Body of pancreas (tissue), 4 donors: ENCODE measurements around the gene ADD1. TPM values are rescaled to one million over a fixed set of nuclear protein-coding genes. Genes with fewer than 3 reads are reported as not detected.

Experiments used
- ATAC-seq: fragments of 150-250 bp; one replicate; pipeline ENCODE4 v1.9.1; 2016
- DNase-seq, 4 donors: peaks; one replicate each; pipeline ENCODE4 v3.0.0-alpha.2; 2019
- H3K27ac ChIP-seq, 4 donors: fragments of 200-600 bp; sonication (generic); 1 replicate in 3 of 4; 2 replicates in 1 of 4; pipeline versions ENCODE4 v1.5.1 to v1.6.1; 2016 to 2019; ENCODE audit warnings: mild to moderate bottlenecking in 1 of 4, mixed read lengths in 1 of 4, moderate library complexity in 1 of 4
- H3K27me3 ChIP-seq, 2 donors: fragments of 200-600 bp; sonication (generic); one replicate each; pipeline ENCODE4 v1.6.0; 2016; ENCODE audit warnings: mild to moderate bottlenecking in 1 of 2
- H3K36me3 ChIP-seq, 2 donors: fragments of 200-600 bp; sonication (generic); replicated peaks in 1 of 2; 2 replicates each; pipeline ENCODE4 v1.5.1; 2016; ENCODE audit warnings: low read depth in 2 of 2; ENCODE audit not compliant: insufficient read depth in 1 of 2
- H3K4me1 ChIP-seq: fragments of 200-600 bp; sonication (generic); one replicate; pipeline ENCODE4 v1.6.0; 2016
- H3K4me3 ChIP-seq, 2 donors: fragments of 200-600 bp; sonication (generic); 1 replicate in 1 of 2; 2 replicates in 1 of 2; pipeline ENCODE4 v1.5.1; 2016 to 2019
- H3K9me3 ChIP-seq, 3 donors: fragments of 200-600 bp; sonication (generic); 1 replicate in 2 of 3; 2 replicates in 1 of 3; pipeline ENCODE4 v1.5.1; 2016
- POLR2A ChIP-seq, 3 donors: fragments of 450-650 bp; IDR thresholded peaks; one replicate each; pipeline ENCODE4 v1.6.1; 2016; ENCODE audit warnings: antibody characterized with exemption in 3 of 3, mild to moderate bottlenecking in 2 of 3
- WGBS, 2 donors: methylation state at CpG; one replicate each; pipeline ENCODE4 v1.1.5; 2017; 5-methylcytosine and 5-hydroxymethylcytosine counted together
- intact Hi-C: fragments of 100-400 bp; cut with DNase I; formaldehyde crosslinking; loops from one replicate; pipeline ENCODE4 v1.15.1; 2023
- total RNA-seq, 2 donors: library from RNA; depleted of rRNA; stranded (reverse); fragments of >200 nt; gene quantifications; one replicate each; pipeline ENCODE4 v1.1.0, GENCODE V29; 2016
- TF ChIP-seq, protein P1 (sequence below), 7 experiments: fragments of 450-650 bp in 4 of 7; fragments of 200-600 bp in 3 of 7; sonication (generic) in 3 of 7; IDR thresholded peaks; one replicate each; pipeline ENCODE4 v1.5.1; 2016 to 2019; ENCODE audit warnings: antibody characterized with exemption in 7 of 7

The ADD1 gene
- total RNA-seq, 2 donors from 2014 or later: 84.1 to 266 TPM

DNA sequence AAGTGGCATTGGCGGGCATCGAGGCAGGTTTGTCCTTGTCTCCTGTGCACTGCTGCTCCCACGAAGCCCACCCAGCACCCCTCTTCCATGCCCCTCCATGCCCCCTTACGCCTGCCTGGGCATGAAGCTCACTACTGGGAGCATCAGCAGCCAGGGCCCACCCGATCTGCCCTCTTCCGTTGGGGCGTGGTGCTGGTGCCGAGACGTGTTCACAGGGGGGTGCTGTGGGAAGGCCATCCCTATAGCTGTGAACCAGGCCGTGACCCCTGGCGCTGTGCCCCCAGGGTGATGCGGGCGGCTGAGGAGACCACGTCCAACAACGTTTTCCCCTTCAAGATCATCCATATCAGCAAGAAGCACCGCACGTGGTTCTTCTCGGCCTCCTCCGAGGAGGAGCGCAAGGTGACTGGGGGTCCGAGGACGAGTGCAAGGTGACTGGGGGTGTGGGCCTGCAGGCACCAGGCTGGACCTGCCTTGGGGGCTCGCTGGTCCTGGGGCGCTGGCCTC is 19.3 kb upstream of the ADD1 start:
- H3K4me1 ChIP-seq: peaks cover 4% of the 10 kb centered on the region
- H3K27me3 ChIP-seq: no peaks in the 10 kb centered on the region
- intact Hi-C loops: no loop called here
- DNase-seq (no peak), ATAC-seq (no peak)
- H3K4me3 ChIP-seq: no peak overlapping the region
- no peak overlapping the region for H3K27ac ChIP-seq
- TF ChIP-seq, protein P1, sequence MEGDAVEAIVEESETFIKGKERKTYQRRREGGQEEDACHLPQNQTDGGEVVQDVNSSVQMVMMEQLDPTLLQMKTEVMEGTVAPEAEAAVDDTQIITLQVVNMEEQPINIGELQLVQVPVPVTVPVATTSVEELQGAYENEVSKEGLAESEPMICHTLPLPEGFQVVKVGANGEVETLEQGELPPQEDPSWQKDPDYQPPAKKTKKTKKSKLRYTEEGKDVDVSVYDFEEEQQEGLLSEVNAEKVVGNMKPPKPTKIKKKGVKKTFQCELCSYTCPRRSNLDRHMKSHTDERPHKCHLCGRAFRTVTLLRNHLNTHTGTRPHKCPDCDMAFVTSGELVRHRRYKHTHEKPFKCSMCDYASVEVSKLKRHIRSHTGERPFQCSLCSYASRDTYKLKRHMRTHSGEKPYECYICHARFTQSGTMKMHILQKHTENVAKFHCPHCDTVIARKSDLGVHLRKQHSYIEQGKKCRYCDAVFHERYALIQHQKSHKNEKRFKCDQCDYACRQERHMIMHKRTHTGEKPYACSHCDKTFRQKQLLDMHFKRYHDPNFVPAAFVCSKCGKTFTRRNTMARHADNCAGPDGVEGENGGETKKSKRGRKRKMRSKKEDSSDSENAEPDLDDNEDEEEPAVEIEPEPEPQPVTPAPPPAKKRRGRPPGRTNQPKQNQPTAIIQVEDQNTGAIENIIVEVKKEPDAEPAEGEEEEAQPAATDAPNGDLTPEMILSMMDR (IDR thresholded peaks at IDR 0.05): no peak
- TF ChIP-seq POLR2A (IDR thresholded peaks at IDR 0.05): no peak
- H3K36me3 ChIP-seq: peaks cover 0 to 26% of the 10 kb centered on the region in 2 donors
- 88 to 91% methylated on average over 14 to 23 of the region's 24 CpGs for WGBS, 2 donors
- no peaks in the 10 kb centered on the region for H3K9me3 ChIP-seq

GRCh38 chr4:2824836-2825381 is 18.7 kb upstream of the ADD1 start:
- DNase-seq (no peak), ATAC-seq (no peak)
- WGBS, 2 donors: 90% methylated on average over 7 to 16 of the region's 17 CpGs
- Histone ChIP-seq H3K4me1 (peaks cover 3% of the 10 kb centered on the region), H3K27me3 (no peaks in the 10 kb centered on the region), H3K36me3 (peaks cover 0 to 27% of the 10 kb centered on the region in 2 donors), H3K9me3 (no peaks in the 10 kb centered on the region), H3K4me3 (no peak overlapping the region), H3K27ac (no peak overlapping the region)
- intact Hi-C loops: no loop called here
- no peak for TF ChIP-seq POLR2A (IDR thresholded peaks at IDR 0.05)
- TF ChIP-seq, protein P1 (IDR thresholded peaks at IDR 0.05): no peak

GRCh38 chr4:2825740-2826139 is 17.9 kb upstream of the ADD1 start:
- ATAC-seq (no peak), DNase-seq (no peak)
- no peaks in the 10 kb centered on the region for H3K9me3 ChIP-seq
- no peaks in the 10 kb centered on the region for H3K4me1 ChIP-seq
- H3K36me3 ChIP-seq: peaks cover 0 to 32% of the 10 kb centered on the region in 2 donors
- H3K27me3 ChIP-seq: no peaks in the 10 kb centered on the region
- intact Hi-C loops: no loop called here
- H3K4me3 ChIP-seq: no peak overlapping the region
- WGBS, 2 donors: 77 to 90% methylated on average over 4 to 13 of the region's 13 CpGs
- H3K27ac ChIP-seq: no peak overlapping the region
- no peak for TF ChIP-seq POLR2A (IDR thresholded peaks at IDR 0.05)
- TF ChIP-seq, protein P1 (IDR thresholded peaks at IDR 0.05): no peak

GRCh38 chr4:2827071-2827873 is 16.4 kb upstream of the ADD1 start:
- H3K4me1 ChIP-seq: no peaks in the 10 kb centered on the region
- no peaks in the 10 kb centered on the region for H3K9me3 ChIP-seq
- ATAC-seq: no peak
- 79 to 93% methylated on average over 12 to 27 of the region's 31 CpGs for WGBS, 2 donors
- no peak overlapping the region for H3K4me3 ChIP-seq
- TF ChIP-seq POLR2A (IDR thresholded peaks at IDR 0.05): no peak
- TF ChIP-seq, protein P1 (IDR thresholded peaks at IDR 0.05): no peak
- intact Hi-C loops: no loop called here
- no peaks in the 10 kb centered on the region for H3K27me3 ChIP-seq
- H3K36me3 ChIP-seq: peaks cover 0 to 45% of the 10 kb centered on the region in 2 donors
- DNase-seq: peak in 1 of 4 donors; percentile 8
- H3K27ac ChIP-seq: no peak overlapping the region
